Measurements from ENCODE around the gene MCC. TPM values are rescaled to one million over a fixed set of nuclear protein-coding genes. Genes with fewer than 3 reads are reported as not detected.

The MCC gene
- total and polyA plus RNA-seq, 7 donors: 1.4 to 13.8 (median 4.4) TPM

- no peak for DNase-seq
- Histone ChIP-seq H3K9me3 (no peaks in the 10 kb centered on the region), H3K27me3 (ENCODE audit: insufficient read depth in 3 of 3, low read length in 2 of 3) (no peaks in the 10 kb centered on the region), H3K4me3 (no peak overlapping the region), H3K36me3 (ENCODE audit: insufficient read depth in 1 of 2, low read depth in 1 of 2) (no peaks in the 10 kb centered on the region), H3K27ac (no peak overlapping the region), H3K4me1 (no peaks in the 10 kb centered on the region)
- intact Hi-C loops (cut with DNase I): loop anchor here (5.0 kb wide), 2 partner anchors 137 to 232 kb away; partner anchors contain the start of gene YTHDC2 (in 1 of the 2)
- WGBS, 3 donors: 67 to 81% (median 78%) methylated on average over 3 of the region's 3 CpGs
- ATAC-seq: no peak
- TF ChIP-seq, protein P1, sequence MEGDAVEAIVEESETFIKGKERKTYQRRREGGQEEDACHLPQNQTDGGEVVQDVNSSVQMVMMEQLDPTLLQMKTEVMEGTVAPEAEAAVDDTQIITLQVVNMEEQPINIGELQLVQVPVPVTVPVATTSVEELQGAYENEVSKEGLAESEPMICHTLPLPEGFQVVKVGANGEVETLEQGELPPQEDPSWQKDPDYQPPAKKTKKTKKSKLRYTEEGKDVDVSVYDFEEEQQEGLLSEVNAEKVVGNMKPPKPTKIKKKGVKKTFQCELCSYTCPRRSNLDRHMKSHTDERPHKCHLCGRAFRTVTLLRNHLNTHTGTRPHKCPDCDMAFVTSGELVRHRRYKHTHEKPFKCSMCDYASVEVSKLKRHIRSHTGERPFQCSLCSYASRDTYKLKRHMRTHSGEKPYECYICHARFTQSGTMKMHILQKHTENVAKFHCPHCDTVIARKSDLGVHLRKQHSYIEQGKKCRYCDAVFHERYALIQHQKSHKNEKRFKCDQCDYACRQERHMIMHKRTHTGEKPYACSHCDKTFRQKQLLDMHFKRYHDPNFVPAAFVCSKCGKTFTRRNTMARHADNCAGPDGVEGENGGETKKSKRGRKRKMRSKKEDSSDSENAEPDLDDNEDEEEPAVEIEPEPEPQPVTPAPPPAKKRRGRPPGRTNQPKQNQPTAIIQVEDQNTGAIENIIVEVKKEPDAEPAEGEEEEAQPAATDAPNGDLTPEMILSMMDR (IDR thresholded peaks at IDR 0.05): no peak
Measured at GRCh38 chr5:113375480-113376060, 112.7 kb downstream of the MCC start.

DNA sequence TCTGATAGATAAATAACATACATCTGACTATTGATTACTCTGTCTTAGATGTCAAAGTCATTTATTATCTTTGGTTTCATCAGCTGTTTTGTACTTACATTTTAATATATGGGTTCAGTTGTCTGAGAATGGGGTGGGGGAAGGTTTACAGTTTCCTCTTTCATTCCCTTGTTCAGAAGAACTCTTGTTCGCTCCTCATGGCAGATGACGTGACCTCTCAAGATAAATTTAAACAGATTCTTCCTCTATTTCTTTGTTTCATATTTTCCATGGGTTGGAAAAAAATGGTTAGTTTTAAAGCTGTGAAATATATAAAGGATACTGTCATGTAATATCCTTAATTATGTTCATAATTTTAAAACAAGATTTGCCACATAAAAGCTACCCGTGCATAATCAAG is 114.8 kb downstream of the MCC start:
- Histone ChIP-seq H3K27me3 (ENCODE audit: insufficient read depth in 3 of 3, low read length in 2 of 3) (peaks cover 0 to 3% (median 0%) of the 10 kb centered on the region in 3 donors), H3K9me3 (no peaks in the 10 kb centered on the region), H3K36me3 (ENCODE audit: insufficient read depth in 1 of 2, low read depth in 1 of 2) (no peaks in the 10 kb centered on the region), H3K27ac (no peak overlapping the region), H3K4me1 (no peaks in the 10 kb centered on the region), H3K4me3 (no peak overlapping the region)
- TF ChIP-seq, protein P1 (IDR thresholded peaks at IDR 0.05): no peak
- DNase-seq: no peak
- intact Hi-C loops (cut with DNase I): no loop called here
- ATAC-seq: no peak
- 84 to 90% (median 86%) methylated on average over 3 of the region's 3 CpGs for WGBS, 3 donors

GRCh38 chr5:113371721-113372196 is 116.5 kb downstream of the MCC start:
- Histone ChIP-seq H3K27ac (no peak overlapping the region), H3K36me3 (ENCODE audit: insufficient read depth in 1 of 2, low read depth in 1 of 2) (no peaks in the 10 kb centered on the region), H3K9me3 (no peaks in the 10 kb centered on the region), H3K27me3 (ENCODE audit: insufficient read depth in 3 of 3, low read length in 2 of 3) (peaks cover 0 to 3% (median 0%) of the 10 kb centered on the region in 3 donors), H3K4me3 (no peak overlapping the region), H3K4me1 (no peaks in the 10 kb centered on the region)
- TF ChIP-seq, protein P1 (IDR thresholded peaks at IDR 0.05): no peak
- WGBS, 3 donors: 21 to 40% (median 23%) methylated on average over 2 of the region's 2 CpGs
- ATAC-seq: no peak
- intact Hi-C loops (cut with DNase I): no loop called here
- DNase-seq: no peak

GRCh38 chr5:113367586-113367985 is 120.7 kb downstream of the MCC start:
- Histone ChIP-seq H3K4me3 (no peak overlapping the region), H3K4me1 (no peaks in the 10 kb centered on the region), H3K9me3 (peaks cover 6% of the 10 kb centered on the region), H3K27me3 (ENCODE audit: insufficient read depth in 3 of 3, low read length in 2 of 3) (peaks cover 0 to 3% (median 0%) of the 10 kb centered on the region in 3 donors), H3K36me3 (ENCODE audit: insufficient read depth in 1 of 2, low read depth in 1 of 2) (no peaks in the 10 kb centered on the region), H3K27ac (no peak overlapping the region)
- ATAC-seq (no peak), DNase-seq (no peak)
- TF ChIP-seq, protein P1 (IDR thresholded peaks at IDR 0.05): no peak
- WGBS, 3 donors: 73 to 76% (median 76%) methylated on average over 1 of the region's 1 CpG
- intact Hi-C loops (cut with DNase I): no loop called here

GRCh38 chr5:113364466-113364865 is 123.8 kb downstream of the MCC start:
- no peak for ATAC-seq

More at GRCh38 chr5:113364466-113364865, 123.8 kb downstream of the MCC start:
- Histone ChIP-seq H3K4me1 (no peaks in the 10 kb centered on the region), H3K9me3 (peaks cover 6% of the 10 kb centered on the region), H3K36me3 (ENCODE audit: insufficient read depth in 1 of 2, low read depth in 1 of 2) (no peaks in the 10 kb centered on the region), H3K4me3 (no peak overlapping the region), H3K27ac (no peak overlapping the region), H3K27me3 (ENCODE audit: insufficient read depth in 3 of 3, low read length in 2 of 3) (peaks cover 0 to 3% (median 0%) of the 10 kb centered on the region in 3 donors)
- WGBS, 3 donors: 98 to 100% (median 100%) methylated on average over 1 of the region's 1 CpG
- no peak for DNase-seq
- intact Hi-C loops (cut with DNase I): no loop called here
- TF ChIP-seq, protein P1 (IDR thresholded peaks at IDR 0.05): no peak

Data from psoas muscle (tissue), 8 donors.